ENCODE measurements around the gene RASGEF1B.

RASGEF1B gene

DNA sequence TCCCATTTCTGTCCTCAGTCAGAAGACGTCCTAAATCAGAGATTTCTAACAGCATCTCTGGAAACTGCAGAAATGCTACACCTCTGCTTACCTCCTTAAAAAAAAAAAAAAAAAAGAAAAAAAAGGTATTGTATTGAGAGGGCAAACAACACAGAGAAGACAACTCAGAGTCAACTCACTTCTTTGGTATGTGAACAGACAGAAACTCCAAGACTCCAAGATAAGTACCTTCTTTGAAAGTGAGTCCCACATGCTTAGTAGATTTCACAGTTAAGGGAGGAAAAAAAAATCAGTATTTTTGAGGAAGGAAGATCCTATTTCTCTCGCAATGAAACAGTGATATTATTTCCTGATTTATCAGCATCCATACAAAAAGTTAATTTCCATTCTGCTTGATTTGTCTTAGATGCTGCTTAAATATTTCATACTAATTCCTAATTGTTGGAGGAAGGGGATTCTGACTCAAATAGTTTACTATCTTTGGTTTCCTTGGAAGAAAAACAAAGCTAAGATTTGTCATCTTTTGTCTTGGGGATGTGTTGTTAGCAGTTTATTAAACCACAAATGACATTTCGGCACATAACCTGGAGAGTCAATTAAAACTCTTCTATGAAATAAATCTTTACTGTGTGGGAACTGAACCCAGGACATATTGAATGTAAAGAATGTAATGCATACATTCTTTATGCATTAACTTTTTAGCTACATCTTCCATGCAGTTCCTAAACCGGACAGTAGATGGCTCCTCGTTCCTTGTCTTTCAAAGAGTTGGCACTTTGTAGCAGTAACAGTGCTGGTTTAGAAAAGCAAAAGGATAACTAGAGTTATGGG lies 4.7 kb downstream of the RASGEF1B start:
- Histone ChIP-seq H3K4me1 (no peaks in the 10 kb centered on the region), H3K36me3 (no peaks in the 10 kb centered on the region)

DNA sequence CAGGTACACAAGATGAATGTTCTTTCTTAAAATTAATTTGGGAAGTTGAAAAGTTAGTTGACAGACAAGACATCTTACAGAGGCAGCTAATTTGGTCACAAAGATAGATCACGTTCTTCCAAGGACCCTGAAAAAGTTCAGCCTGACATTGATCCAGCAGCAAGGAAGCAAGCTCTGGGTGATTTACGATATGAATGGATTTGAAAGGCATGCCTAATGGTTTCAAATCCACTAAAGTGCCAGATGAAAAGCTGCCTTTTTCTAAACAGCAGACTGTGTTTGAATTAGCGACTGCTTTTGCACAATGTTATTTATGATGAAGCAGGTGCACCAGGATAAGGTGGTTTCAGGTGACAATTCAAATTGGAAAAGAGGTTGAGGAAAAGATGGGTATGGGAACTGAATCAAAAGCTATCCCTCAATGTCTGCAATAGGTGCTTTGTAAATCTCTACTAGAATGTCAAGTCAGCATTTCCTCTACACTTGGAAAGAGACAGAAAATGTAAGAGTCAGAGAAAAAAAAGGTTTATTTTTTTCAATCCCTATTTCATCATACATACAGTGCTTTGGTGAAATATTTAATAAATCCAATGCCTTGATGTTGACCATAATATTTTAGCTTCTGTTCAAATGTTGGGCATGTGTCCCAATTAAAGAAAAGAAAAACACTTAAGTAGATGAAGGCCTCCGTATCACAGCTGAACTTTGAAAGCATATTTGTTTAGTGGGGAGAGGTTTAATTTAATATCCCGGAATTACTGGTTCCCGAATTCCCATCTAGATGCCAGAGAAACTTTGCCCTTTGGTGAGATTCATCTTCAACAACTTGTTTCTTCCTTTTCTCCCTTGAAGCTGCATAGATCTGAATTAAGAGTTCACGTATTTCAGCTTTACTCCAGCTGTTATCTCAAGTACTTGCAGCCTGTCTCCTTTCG lies 6.0 kb downstream of the RASGEF1B start:
- Histone ChIP-seq H3K9me3 (no peaks in the 10 kb centered on the region), H3K36me3 (no peaks in the 10 kb centered on the region), H3K4me3 (ENCODE audit: low read depth, low read length) (no peak overlapping the region), H3K4me1 (no peaks in the 10 kb centered on the region), H3K27me3 (peaks cover 18% of the 10 kb centered on the region)
- TF ChIP-seq, protein P1, sequence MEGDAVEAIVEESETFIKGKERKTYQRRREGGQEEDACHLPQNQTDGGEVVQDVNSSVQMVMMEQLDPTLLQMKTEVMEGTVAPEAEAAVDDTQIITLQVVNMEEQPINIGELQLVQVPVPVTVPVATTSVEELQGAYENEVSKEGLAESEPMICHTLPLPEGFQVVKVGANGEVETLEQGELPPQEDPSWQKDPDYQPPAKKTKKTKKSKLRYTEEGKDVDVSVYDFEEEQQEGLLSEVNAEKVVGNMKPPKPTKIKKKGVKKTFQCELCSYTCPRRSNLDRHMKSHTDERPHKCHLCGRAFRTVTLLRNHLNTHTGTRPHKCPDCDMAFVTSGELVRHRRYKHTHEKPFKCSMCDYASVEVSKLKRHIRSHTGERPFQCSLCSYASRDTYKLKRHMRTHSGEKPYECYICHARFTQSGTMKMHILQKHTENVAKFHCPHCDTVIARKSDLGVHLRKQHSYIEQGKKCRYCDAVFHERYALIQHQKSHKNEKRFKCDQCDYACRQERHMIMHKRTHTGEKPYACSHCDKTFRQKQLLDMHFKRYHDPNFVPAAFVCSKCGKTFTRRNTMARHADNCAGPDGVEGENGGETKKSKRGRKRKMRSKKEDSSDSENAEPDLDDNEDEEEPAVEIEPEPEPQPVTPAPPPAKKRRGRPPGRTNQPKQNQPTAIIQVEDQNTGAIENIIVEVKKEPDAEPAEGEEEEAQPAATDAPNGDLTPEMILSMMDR (IDR thresholded peaks at IDR 0.05; ENCODE audit: low read depth, low read length): no peak
- DNase-seq: no peak

More for the DNA sequence above, 4.7 kb downstream of the RASGEF1B start:
- H3K27me3 ChIP-seq: peaks cover 30% of the 10 kb centered on the region
- H3K9me3 ChIP-seq: no peaks in the 10 kb centered on the region
- TF ChIP-seq, protein P1 (IDR thresholded peaks at IDR 0.05; ENCODE audit: low read depth, low read length): peak; percentile 97
- no peak overlapping the region for H3K4me3 ChIP-seq (ENCODE audit: low read depth, low read length)
- peak; percentile 68 for DNase-seq

DNA sequence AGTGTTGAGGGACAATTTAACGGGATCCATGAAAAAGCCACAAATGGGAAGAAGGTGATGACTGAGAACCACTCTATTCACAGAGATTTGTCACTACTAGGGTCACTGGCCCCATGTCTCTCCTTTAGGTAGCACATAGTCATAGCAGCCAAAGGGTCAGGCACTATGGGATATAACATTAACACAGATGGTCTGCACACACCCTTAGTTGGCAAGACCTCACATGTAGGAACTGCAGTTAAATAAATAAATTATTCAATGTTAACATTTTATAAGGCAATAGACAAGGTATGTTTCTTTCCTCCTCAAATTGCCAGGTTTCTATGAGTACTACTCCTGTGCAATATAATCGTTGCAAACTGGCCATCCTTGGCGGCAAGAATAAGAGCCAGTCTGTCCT lies 10.9 kb downstream of the RASGEF1B start:
- H3K4me3 ChIP-seq (ENCODE audit: low read depth, low read length): no peak overlapping the region
- TF ChIP-seq, protein P1 (IDR thresholded peaks at IDR 0.05; ENCODE audit: low read depth, low read length): no peak
- no peak for DNase-seq
- no peaks in the 10 kb centered on the region for H3K9me3 ChIP-seq
- H3K27me3 ChIP-seq: no peaks in the 10 kb centered on the region; the same call in 1 of the 2 replicates
- no peaks in the 10 kb centered on the region for H3K36me3 ChIP-seq
- H3K4me1 ChIP-seq: no peaks in the 10 kb centered on the region

DNA sequence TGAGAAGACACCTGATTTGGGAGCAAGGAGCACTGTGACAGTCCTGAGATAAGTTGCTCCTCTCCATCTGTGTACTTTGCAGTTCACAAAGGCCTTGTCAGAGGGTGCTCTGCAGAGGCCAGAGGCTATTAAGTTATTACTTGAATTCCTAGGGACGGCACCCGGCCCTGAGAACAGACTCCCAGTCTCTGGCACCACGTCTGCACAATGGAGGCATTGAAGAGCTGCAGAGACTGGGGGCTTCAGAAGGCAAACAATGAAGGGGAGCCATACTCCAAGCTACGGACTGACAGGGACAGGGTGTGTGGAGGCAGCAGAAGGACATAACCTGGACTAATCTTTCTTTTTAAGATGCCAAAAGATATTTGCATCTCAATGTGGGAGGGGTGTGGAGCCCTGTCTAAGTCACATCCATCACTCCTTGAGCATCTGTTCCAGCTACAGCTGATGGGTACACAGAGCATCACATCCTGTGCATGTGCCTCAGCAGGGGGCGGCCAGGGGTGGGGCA lies 11.5 kb downstream of the RASGEF1B start:
- Histone ChIP-seq H3K9me3 (no peaks in the 10 kb centered on the region), H3K4me3 (ENCODE audit: low read depth, low read length) (no peak overlapping the region), H3K27me3 (no peaks in the 10 kb centered on the region; the same call in 1 of the 2 replicates), H3K4me1 (no peaks in the 10 kb centered on the region), H3K36me3 (no peaks in the 10 kb centered on the region)
- TF ChIP-seq, protein P1 (IDR thresholded peaks at IDR 0.05; ENCODE audit: low read depth, low read length): no peak
- no peak for DNase-seq

DNA sequence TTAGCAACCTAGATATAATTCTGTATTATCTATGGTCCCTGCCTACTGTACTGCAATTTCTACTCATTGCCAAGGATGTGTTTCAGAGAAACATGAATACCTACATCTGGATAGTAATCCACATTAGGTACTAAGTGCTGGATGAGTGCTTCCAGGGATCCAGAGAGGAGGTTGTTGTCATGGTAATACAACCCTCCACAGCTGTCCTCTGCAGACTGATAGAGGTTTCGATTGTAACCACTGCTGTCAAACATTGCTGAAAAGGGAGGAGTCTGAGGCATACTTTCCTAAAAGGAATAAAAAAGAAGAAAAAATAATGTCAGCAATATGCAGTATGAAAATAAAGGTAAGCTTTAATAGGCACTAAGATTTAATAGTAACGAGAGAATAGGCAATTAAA lies 12.5 kb downstream of the RASGEF1B start:
- no peak for DNase-seq
- TF ChIP-seq, protein P1 (IDR thresholded peaks at IDR 0.05; ENCODE audit: low read depth, low read length): no peak
- H3K36me3 ChIP-seq: no peaks in the 10 kb centered on the region
- no peaks in the 10 kb centered on the region; the same call in 1 of the 2 replicates for H3K27me3 ChIP-seq
- no peaks in the 10 kb centered on the region for H3K9me3 ChIP-seq
- H3K4me3 ChIP-seq (ENCODE audit: low read depth, low read length): no peak overlapping the region
- no peaks in the 10 kb centered on the region for H3K4me1 ChIP-seq
